ENCODE data around the gene POLR1C.

DNA sequence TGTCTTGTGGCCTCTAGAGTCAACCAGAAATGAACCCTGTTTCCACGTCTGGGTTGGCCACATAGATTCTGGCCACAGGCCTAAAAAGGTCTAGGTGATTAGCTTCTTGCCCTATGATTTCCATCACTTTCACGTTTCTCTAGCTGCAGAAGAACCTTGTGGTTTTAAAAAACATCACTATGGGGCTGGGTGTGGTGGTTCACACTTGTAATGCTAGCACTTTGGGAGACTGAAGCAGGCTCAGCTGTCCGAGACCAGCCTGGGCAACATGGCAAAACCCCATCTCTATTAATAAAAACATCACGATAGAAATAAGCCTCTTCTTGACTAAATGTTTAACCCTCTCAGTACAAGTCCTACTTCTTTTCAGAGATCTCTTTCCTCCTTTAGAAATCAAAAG is 27.6 kb downstream of the POLR1C start:
- TF ChIP-seq POLR2AphosphoS5 (IDR thresholded peaks at IDR 0.05; ENCODE audit: low read depth, low read length) = no peak
- TF ChIP-seq, protein P1, sequence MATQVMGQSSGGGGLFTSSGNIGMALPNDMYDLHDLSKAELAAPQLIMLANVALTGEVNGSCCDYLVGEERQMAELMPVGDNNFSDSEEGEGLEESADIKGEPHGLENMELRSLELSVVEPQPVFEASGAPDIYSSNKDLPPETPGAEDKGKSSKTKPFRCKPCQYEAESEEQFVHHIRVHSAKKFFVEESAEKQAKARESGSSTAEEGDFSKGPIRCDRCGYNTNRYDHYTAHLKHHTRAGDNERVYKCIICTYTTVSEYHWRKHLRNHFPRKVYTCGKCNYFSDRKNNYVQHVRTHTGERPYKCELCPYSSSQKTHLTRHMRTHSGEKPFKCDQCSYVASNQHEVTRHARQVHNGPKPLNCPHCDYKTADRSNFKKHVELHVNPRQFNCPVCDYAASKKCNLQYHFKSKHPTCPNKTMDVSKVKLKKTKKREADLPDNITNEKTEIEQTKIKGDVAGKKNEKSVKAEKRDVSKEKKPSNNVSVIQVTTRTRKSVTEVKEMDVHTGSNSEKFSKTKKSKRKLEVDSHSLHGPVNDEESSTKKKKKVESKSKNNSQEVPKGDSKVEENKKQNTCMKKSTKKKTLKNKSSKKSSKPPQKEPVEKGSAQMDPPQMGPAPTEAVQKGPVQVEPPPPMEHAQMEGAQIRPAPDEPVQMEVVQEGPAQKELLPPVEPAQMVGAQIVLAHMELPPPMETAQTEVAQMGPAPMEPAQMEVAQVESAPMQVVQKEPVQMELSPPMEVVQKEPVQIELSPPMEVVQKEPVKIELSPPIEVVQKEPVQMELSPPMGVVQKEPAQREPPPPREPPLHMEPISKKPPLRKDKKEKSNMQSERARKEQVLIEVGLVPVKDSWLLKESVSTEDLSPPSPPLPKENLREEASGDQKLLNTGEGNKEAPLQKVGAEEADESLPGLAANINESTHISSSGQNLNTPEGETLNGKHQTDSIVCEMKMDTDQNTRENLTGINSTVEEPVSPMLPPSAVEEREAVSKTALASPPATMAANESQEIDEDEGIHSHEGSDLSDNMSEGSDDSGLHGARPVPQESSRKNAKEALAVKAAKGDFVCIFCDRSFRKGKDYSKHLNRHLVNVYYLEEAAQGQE (IDR thresholded peaks at IDR 0.05; ENCODE audit: insufficient read depth in 1 of 2, low read depth in 2 of 2, low read length in 2 of 2) = no peak
- TF ChIP-seq TAF1 (IDR thresholded peaks at IDR 0.05; ENCODE audit: borderline replicate concordance, insufficient read depth, low read length) = no peak

Data from PFSK-1 (cell line).